IMR-90 (cell line): ENCODE results near the gene CDK6. TPM values are rescaled to one million over a fixed set of nuclear protein-coding genes. Genes with fewer than 3 reads are reported as not detected.
A peak's percentile ranks its signal among the peaks of the same experiment; 100 is the strongest.

ENCODE experiments used
- ATAC-seq: fragments of 200-7000 bp; cut with Tn5 transposase; 2 replicates; pipeline ENCODE4 v1.9.1; 2020; ENCODE audit warnings: low read depth, mild to moderate bottlenecking, moderate library complexity
- BruUV-seq: library from RNA; stranded (reverse); fragments of 400-500 nt; replicated peaks from 2 replicates; lab custom pipeline; 2021; lab: Mats Ljungman, UMichigan
- CTCF ChIA-PET: fragments of 300-600 bp; formaldehyde crosslinking; extraction: SDS; loops from one replicate; lab custom pipeline; 2021; ENCODE audit warnings: antibody characterized with exemption; lab: Yijun Ruan, JAX
- POLR2A ChIA-PET: fragments of 300-600 bp; sonication (Branson Sonifier 250); formaldehyde crosslinking; loops from one replicate; lab custom pipeline; 2022; ENCODE audit warnings: antibody characterized with exemption; ENCODE audit not compliant: unreplicated experiment; lab: Charles Lee
- DNase-seq: peaks from one replicate; pipeline ENCODE4 v3.0.0; 2013
- H2AFZ ChIP-seq: replicated peaks from 2 replicates; pipeline ENCODE3; 2013; ENCODE audit warnings: low read length, mild to moderate bottlenecking; ENCODE audit not compliant: poor library complexity
- H2AK5ac ChIP-seq: 2 replicates; pipeline ENCODE4 v1.6.1; 2013; ENCODE audit warnings: low read depth, low read length, inconsistent platforms
- H2AK9ac ChIP-seq: replicated peaks from 2 replicates; pipeline ENCODE3; 2013; ENCODE audit warnings: mild to moderate bottlenecking, low read depth, low read length, moderate library complexity; ENCODE audit not compliant: poor library complexity
- H2BK120ac ChIP-seq: 2 replicates; pipeline ENCODE4 v1.6.1; 2013; ENCODE audit warnings: low read depth, low read length, inconsistent platforms
- H2BK15ac ChIP-seq: 3 replicates; pipeline ENCODE4 v1.6.1; 2013; ENCODE audit warnings: low read depth, low read length, inconsistent platforms
- H2BK20ac ChIP-seq: 2 replicates; pipeline ENCODE4 v1.6.1; 2013; ENCODE audit warnings: low read depth, mild to moderate bottlenecking, inconsistent platforms, low read length, moderate library complexity
- H2BK5ac ChIP-seq: 2 replicates; pipeline ENCODE4 v1.6.1; 2013; ENCODE audit warnings: mild to moderate bottlenecking, low read depth, low read length, inconsistent platforms; ENCODE audit not compliant: poor library complexity, severe bottlenecking
- H3K14ac ChIP-seq: replicated peaks from 2 replicates; pipeline ENCODE4 v1.6.1; 2013; ENCODE audit warnings: low read depth, low read length, inconsistent platforms
- H3K18ac ChIP-seq: 2 replicates; pipeline ENCODE4 v1.6.1; 2013; ENCODE audit warnings: low read depth, low read length, control low read depth
- H3K23ac ChIP-seq: 2 replicates; pipeline ENCODE4 v1.6.1; 2013; ENCODE audit warnings: low read depth, low read length, inconsistent platforms
- H3K27ac ChIP-seq: 2 replicates; pipeline ENCODE4 v1.5.1; 2013; ENCODE audit warnings: mild to moderate bottlenecking, control low read depth, low read length; ENCODE audit not compliant: insufficient read depth
- H3K27me3 ChIP-seq: 2 replicates; pipeline ENCODE4 v1.6.1; 2013; ENCODE audit warnings: low read length; ENCODE audit not compliant: control insufficient read depth, insufficient read depth
- H3K36me3 ChIP-seq: 2 replicates; pipeline ENCODE4 v1.6.1; 2013; ENCODE audit warnings: low read length, mixed read lengths; ENCODE audit not compliant: control insufficient read depth, insufficient read depth
- H3K4ac ChIP-seq: 2 replicates; pipeline ENCODE4 v1.6.1; 2013; ENCODE audit warnings: low read depth, low read length, inconsistent platforms
- H3K4me1 ChIP-seq: 2 replicates; pipeline ENCODE4 v1.6.1; 2013; ENCODE audit warnings: low read length, mixed read lengths; ENCODE audit not compliant: control insufficient read depth, insufficient read depth
- H3K4me2 ChIP-seq: 2 replicates; pipeline ENCODE4 v1.6.1; 2013; ENCODE audit warnings: low read depth, mild to moderate bottlenecking, control low read depth, low read length, moderate library complexity
- H3K4me3 ChIP-seq: 2 replicates; pipeline ENCODE4 v1.5.1; 2013; ENCODE audit warnings: low read depth, mild to moderate bottlenecking, control low read depth, low read length, moderate library complexity; ENCODE audit not compliant: insufficient read depth
- H3K56ac ChIP-seq: 2 replicates; pipeline ENCODE4 v1.6.1; 2013; ENCODE audit warnings: low read length, inconsistent platforms; ENCODE audit not compliant: insufficient read depth; ENCODE audit errors: extremely low read depth
- H3K79me1 ChIP-seq, 2 experiments: 2 replicates each; pipeline ENCODE4 v1.6.1; 2013; ENCODE audit warnings: low read length in 2 of 2, inconsistent platforms in 1 of 2, low read depth in 1 of 2
- H3K9ac ChIP-seq: 2 replicates; pipeline ENCODE4 v1.6.1; 2013; ENCODE audit warnings: low read depth, low read length, control low read depth
- H3K9me1 ChIP-seq: 2 replicates; pipeline ENCODE4 v1.6.1; 2013; ENCODE audit warnings: low read length, inconsistent platforms; ENCODE audit not compliant: insufficient read depth
- H3K9me3 ChIP-seq: 2 replicates; pipeline ENCODE4 v1.6.1; 2013; ENCODE audit warnings: low read length; ENCODE audit not compliant: control insufficient read depth, insufficient read depth
- H4K20me1 ChIP-seq: 2 replicates; pipeline ENCODE4 v1.6.1; 2013; ENCODE audit warnings: low read length, inconsistent platforms; ENCODE audit not compliant: insufficient read depth
- H4K5ac ChIP-seq: 2 replicates; pipeline ENCODE4 v1.6.1; 2013; ENCODE audit warnings: mild to moderate bottlenecking, low read depth, low read length, control low read depth
- H4K8ac ChIP-seq, 2 experiments: 2 replicates each; pipeline ENCODE4 v1.6.1; 2013; ENCODE audit warnings: low read depth in 2 of 2, low read length in 2 of 2, control low read depth in 1 of 2, inconsistent platforms in 1 of 2
- H4K91ac ChIP-seq: 2 replicates; pipeline ENCODE4 v1.6.1; 2013; ENCODE audit warnings: low read depth, low read length, inconsistent platforms; ENCODE audit not compliant: insufficient read depth
- BHLHE40 ChIP-seq: fragments of 150-350 bp; IDR thresholded peaks from 2 replicates; pipeline ENCODE4 v1.6.1; 2016; ENCODE audit warnings: mild to moderate bottlenecking, low read depth, low read length
- CEBPB ChIP-seq: IDR thresholded peaks from 2 replicates; pipeline ENCODE4 v1.6.1; 2012; ENCODE audit warnings: low read depth, low read length, improper control_type of control experiment
- CHD1 ChIP-seq: IDR thresholded peaks from 2 replicates; pipeline ENCODE4 v1.6.1; 2012; ENCODE audit warnings: low read depth, low read length, improper control_type of control experiment
- ELK1 ChIP-seq: fragments of 150-350 bp; IDR thresholded peaks from 2 replicates; pipeline ENCODE4 v1.6.1; 2016; ENCODE audit warnings: low read depth, mild to moderate bottlenecking, low read length, moderate library complexity, borderline replicate concordance
- FOS ChIP-seq: fragments of 150-350 bp; IDR thresholded peaks from 2 replicates; pipeline ENCODE4 v1.6.1; 2016; ENCODE audit warnings: low read depth, low read length
- MAFK ChIP-seq: IDR thresholded peaks from 2 replicates; pipeline ENCODE4 v1.6.1; 2012; ENCODE audit warnings: low read depth, low read length, improper control_type of control experiment
- MAZ ChIP-seq: IDR thresholded peaks from 2 replicates; pipeline ENCODE4 v1.6.1; 2012; ENCODE audit warnings: low read depth, mild to moderate bottlenecking, low read length, improper control_type of control experiment, moderate library complexity, borderline replicate concordance
- MXI1 ChIP-seq: IDR thresholded peaks from 2 replicates; pipeline ENCODE4 v1.6.1; 2012; ENCODE audit warnings: low read depth, mild to moderate bottlenecking, low read length, moderate library complexity, borderline replicate concordance
- NFE2L2 ChIP-seq: fragments of 150-350 bp; IDR thresholded peaks from 2 replicates; pipeline ENCODE4 v1.6.1; 2016; ENCODE audit warnings: low read depth, mild to moderate bottlenecking, low read length
- POLR2A ChIP-seq: IDR thresholded peaks from 2 replicates; pipeline ENCODE4 v1.6.1; 2012; ENCODE audit warnings: mild to moderate bottlenecking, low read depth, low read length
- RAD21 ChIP-seq: IDR thresholded peaks from 2 replicates; pipeline ENCODE4 v1.6.1; 2012; ENCODE audit warnings: low read length, improper control_type of control experiment
- RCOR1 ChIP-seq: IDR thresholded peaks from 2 replicates; pipeline ENCODE4 v1.6.1; 2012; ENCODE audit warnings: mild to moderate bottlenecking, low read length, improper control_type of control experiment; ENCODE audit not compliant: insufficient replicate concordance
- RFX5 ChIP-seq: IDR thresholded peaks from 2 replicates; pipeline ENCODE4 v1.8.0; 2012; ENCODE audit warnings: low read depth, mild to moderate bottlenecking, low read length, moderate library complexity
- SMC3 ChIP-seq: fragments of 150-350 bp; IDR thresholded peaks from 2 replicates; pipeline ENCODE4 v1.6.1; 2016; ENCODE audit warnings: low read depth, mild to moderate bottlenecking, antibody characterized with exemption, low read length, moderate library complexity
- USF2 ChIP-seq: fragments of 150-350 bp; IDR thresholded peaks from 2 replicates; pipeline ENCODE4 v1.6.1; 2017; ENCODE audit warnings: mild to moderate bottlenecking, antibody characterized with exemption, low read length, low read depth
- WGBS, 2 experiments: methylation state at CpG; one replicate each; pipeline versions ENCODE4 v1.1.5 to v1.1.7; 2013; ENCODE audit warnings: missing lambda C conversion rate in 2 of 2; ENCODE audit not compliant: insufficient read length in 1 of 2; ENCODE audit errors: extremely low coverage in 2 of 2; 5-methylcytosine and 5-hydroxymethylcytosine counted together
- dilution Hi-C: fragments of 300-500 bp; cut with HindIII; formaldehyde crosslinking; loops from one replicate; pipeline ENCODE4 v1.14.3; 2018; ENCODE audit warnings: low sequenced_read_pairs; ENCODE audit not compliant: unreplicated experiment
- in situ Hi-C: fragments of 300-500 bp; cut with MboI; formaldehyde crosslinking; loops from 3 replicates; pipeline ENCODE4 v1.14.3; 2019; ENCODE audit warnings: low sequenced_read_pairs, inconsistent platforms, mixed read lengths
- intact Hi-C: fragments of 100-400 bp; cut with micrococcal nuclease; formaldehyde crosslinking; loops from 2 replicates; pipeline ENCODE4 v1.10.0; 2022
- polyA plus RNA-seq, 3 experiments: library from polyadenylated mRNA; depleted of rRNA; stranded (reverse); fragments of >200 nt; gene quantifications; 2 replicates each; pipeline ENCODE4 v1.2.3, GENCODE V29; 2012; ENCODE audit warnings: low replicate concordance in 1 of 3
- total RNA-seq: library from RNA; depleted of rRNA; stranded (reverse); fragments of >200 nt; gene quantifications from 2 replicates; pipeline ENCODE4 v1.2.3, GENCODE V29; 2012
- TF ChIP-seq, protein P1 (sequence below): conservative IDR thresholded peaks from 2 replicates; pipeline ENCODE4 v1.5.1; 2012; ENCODE audit warnings: mild to moderate bottlenecking, low read depth, low read length, improper control_type of control experiment

CDK6 gene
- total and polyA plus RNA-seq, 2 of the 4 experiments (the other 2 are of a cell fraction): 21.5 to 195 TPM

- TF ChIP-seq ELK1 (no peak), BHLHE40 (no peak), USF2 (no peak), SMC3 (no peak), RAD21 (no peak), MAZ (no peak), RFX5 (no peak), NFE2L2 (no peak), CEBPB (no peak), RCOR1 (no peak), MXI1 (no peak), CHD1 (no peak), FOS (no peak), MAFK (no peak), POLR2A (no peak)
- TF ChIP-seq, protein P1, sequence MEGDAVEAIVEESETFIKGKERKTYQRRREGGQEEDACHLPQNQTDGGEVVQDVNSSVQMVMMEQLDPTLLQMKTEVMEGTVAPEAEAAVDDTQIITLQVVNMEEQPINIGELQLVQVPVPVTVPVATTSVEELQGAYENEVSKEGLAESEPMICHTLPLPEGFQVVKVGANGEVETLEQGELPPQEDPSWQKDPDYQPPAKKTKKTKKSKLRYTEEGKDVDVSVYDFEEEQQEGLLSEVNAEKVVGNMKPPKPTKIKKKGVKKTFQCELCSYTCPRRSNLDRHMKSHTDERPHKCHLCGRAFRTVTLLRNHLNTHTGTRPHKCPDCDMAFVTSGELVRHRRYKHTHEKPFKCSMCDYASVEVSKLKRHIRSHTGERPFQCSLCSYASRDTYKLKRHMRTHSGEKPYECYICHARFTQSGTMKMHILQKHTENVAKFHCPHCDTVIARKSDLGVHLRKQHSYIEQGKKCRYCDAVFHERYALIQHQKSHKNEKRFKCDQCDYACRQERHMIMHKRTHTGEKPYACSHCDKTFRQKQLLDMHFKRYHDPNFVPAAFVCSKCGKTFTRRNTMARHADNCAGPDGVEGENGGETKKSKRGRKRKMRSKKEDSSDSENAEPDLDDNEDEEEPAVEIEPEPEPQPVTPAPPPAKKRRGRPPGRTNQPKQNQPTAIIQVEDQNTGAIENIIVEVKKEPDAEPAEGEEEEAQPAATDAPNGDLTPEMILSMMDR: no peak
- peak overlapping the region; percentile 52; the same call in 1 of the 2 replicates for H3K18ac ChIP-seq
- no peak overlapping the region for H3K4me2 ChIP-seq
- POLR2A ChIA-PET: no interaction called here
- dilution Hi-C loops: no loop called here
- ATAC-seq (no peak), DNase-seq (no peak)
- H2AK5ac ChIP-seq: 0 out of 2 replicates have a peak overlapping the region, but pooled peaks have one; percentile 1
- H3K23ac ChIP-seq: peak overlapping the region; percentile 18; the same call in 1 of the 2 replicates
- intact Hi-C loops: no loop called here
- H3K4me1 ChIP-seq: peaks cover 15% of the 10 kb centered on the region
- H2BK20ac ChIP-seq: no peak overlapping the region
- H4K20me1 ChIP-seq: peaks cover 9% of the 10 kb centered on the region
- H3K9me3 ChIP-seq: no peaks in the 10 kb centered on the region
- no peaks in the 10 kb centered on the region for H3K27me3 ChIP-seq
- no TSS peak for BruUV-seq
- H3K4me3 ChIP-seq: no peak overlapping the region
- no peak overlapping the region for H3K9ac ChIP-seq
- peak overlapping the region in 1 of 2 experiments; percentile 39; a peak in 2 of 4 replicates for H4K8ac ChIP-seq
- CTCF ChIA-PET: interaction anchor here (0.7 kb wide), 1 partner anchor 28 kb away, joined by 3 read pairs; no protein-coding TSS in a partner anchor
- no peak overlapping the region for H2BK15ac ChIP-seq
- no CpG with 5 or more reads among the region's 1 CpG for WGBS, 2 experiments
- peak overlapping the region; percentile 30; the same call in 1 of the 2 replicates for H2BK120ac ChIP-seq
- no peak overlapping the region for H4K91ac ChIP-seq
- no peak overlapping the region for H3K27ac ChIP-seq
- peak overlapping the region; percentile 33; the same call in 1 of the 2 replicates for H4K5ac ChIP-seq
- in situ Hi-C loops: no loop called here
- H3K14ac ChIP-seq: no peak overlapping the region; the same call in 1 of the 2 replicates
- H3K9me1 ChIP-seq: peaks cover 21% of the 10 kb centered on the region
- no peak overlapping the region for H3K56ac ChIP-seq
- H2BK5ac ChIP-seq: peak overlapping the region; percentile 42
- H3K79me1 ChIP-seq: peaks cover 25 to 76% of the 10 kb centered on the region in 2 experiments
- no peak overlapping the region for H3K4ac ChIP-seq
- peaks cover 4% of the 10 kb centered on the region for H3K36me3 ChIP-seq
- no peak overlapping the region for H2AK9ac ChIP-seq
- H2AFZ ChIP-seq: no peak overlapping the region
These were observed 98.7 kb downstream of the CDK6 start for GRCh38 chr7:92737706-92738105.
